HepG2 (cell line): ENCODE data around the gene LAMA5. TPM values are rescaled to one million over a fixed set of nuclear protein-coding genes. Genes with fewer than 3 reads are reported as not detected.

ENCODE experiments used
- ATAC-seq: fragments of 200-7000 bp; cut with Tn5 transposase; 3 replicates; pipeline ENCODE4 v1.9.1; 2020; ENCODE audit warnings: mild to moderate bottlenecking, moderate library complexity
- BruUV-seq: library from RNA; stranded (reverse); fragments of 400-500 nt; replicated peaks from 2 replicates; lab custom pipeline; 2021; lab: Mats Ljungman, UMichigan
- CTCF ChIA-PET: fragments of 300-600 bp; formaldehyde crosslinking; extraction: SDS; loops from one replicate; lab custom pipeline; 2021; ENCODE audit warnings: low total read pairs, inconsistent platforms, low intra/inter-chr PET ratio; lab: Yijun Ruan, JAX
- POLR2A ChIA-PET: fragments of 350-600 bp; sonication (Branson Sonifier 250); formaldehyde crosslinking; loops from one replicate; lab custom pipeline; 2020; ENCODE audit warnings: antibody characterized with exemption, inconsistent platforms; lab: Yijun Ruan, JAX
- DNase-seq: peaks from one replicate; pipeline ENCODE4 v3.0.0-alpha.2; 2015; ENCODE audit warnings: low spot score
- FAIRE-seq: peaks from 3 replicates; lab custom pipeline; 2011; peaks lifted over from hg19 to GRCh38; lab: Jason Lieb, UNC
- H2AFZ ChIP-seq: one replicate; pipeline ENCODE4 v1.6.1; 2011; ENCODE audit warnings: low read length, inconsistent platforms
- H3K27ac ChIP-seq: fragments of 300-600 bp; 3 replicates; pipeline ENCODE4 v1.8.0; 2011; ENCODE audit warnings: mixed run types, mild to moderate bottlenecking, mixed read lengths, low read length, inconsistent platforms; ENCODE audit not compliant: insufficient read depth; ENCODE audit errors: extremely low read length
- H3K27me3 ChIP-seq, 2 experiments: fragments of 200-600 bp in 1 of 2; 2 replicates in 1 of 2; 3 replicates in 1 of 2; pipeline versions ENCODE4 v1.6.0 to v1.8.0; 2011; ENCODE audit warnings: low read length in 2 of 2, mild to moderate bottlenecking in 2 of 2, moderate library complexity in 2 of 2, inconsistent platforms in 1 of 2; ENCODE audit not compliant: insufficient read depth in 2 of 2, control insufficient read depth in 1 of 2
- H3K36me3 ChIP-seq, 2 experiments: fragments of 200-600 bp in 1 of 2; replicated peaks in 1 of 2; 2 replicates in 1 of 2; 3 replicates in 1 of 2; pipeline versions ENCODE4 v1.5.1 to v1.8.0; 2011; ENCODE audit warnings: low read length in 2 of 2, inconsistent platforms in 1 of 2; ENCODE audit not compliant: insufficient read depth in 2 of 2, control insufficient read depth in 1 of 2
- H3K4me1 ChIP-seq: 2 replicates; pipeline ENCODE4 v1.5.1; 2012; ENCODE audit warnings: low read length, inconsistent platforms; ENCODE audit not compliant: insufficient read depth
- H3K4me2 ChIP-seq: 2 replicates; pipeline ENCODE4 v1.6.0; 2011; ENCODE audit warnings: low read depth, low read length, inconsistent platforms
- H3K4me3 ChIP-seq, 3 experiments: fragments of 200-600 bp in 1 of 3; sonication (generic), shearing (Covaris generic) in 1 of 3; replicated peaks in 1 of 3; 2 replicates each; pipeline ENCODE4 v1.5.1; 2011 to 2016; ENCODE audit warnings: low read length in 3 of 3, inconsistent platforms in 2 of 3, low read depth in 2 of 3, mild to moderate bottlenecking in 2 of 3, control low read depth in 1 of 3, mixed read lengths in 1 of 3; ENCODE audit not compliant: insufficient read depth in 1 of 3
- H3K79me2 ChIP-seq: one replicate; pipeline ENCODE4 v1.6.1; 2011; ENCODE audit warnings: low read length, inconsistent platforms; ENCODE audit not compliant: insufficient read depth
- H3K9ac ChIP-seq: 2 replicates; pipeline ENCODE4 v1.6.0; 2011; ENCODE audit warnings: mild to moderate bottlenecking, low read depth, low read length, inconsistent platforms; ENCODE audit not compliant: insufficient read depth
- H3K9me3 ChIP-seq: 2 replicates; pipeline ENCODE4 v1.5.1; 2012; ENCODE audit warnings: mild to moderate bottlenecking, low read length
- H4K20me1 ChIP-seq: 2 replicates; pipeline ENCODE4 v1.6.0; 2011; ENCODE audit warnings: inconsistent platforms, mild to moderate bottlenecking, low read length, moderate library complexity; ENCODE audit not compliant: insufficient read depth
- AGO2 ChIP-seq: fragments of 200-400 bp; formaldehyde crosslinking; optimal IDR thresholded peaks from 2 replicates; pipeline ENCODE3; 2017; ENCODE audit warnings: mild to moderate bottlenecking, low read depth, low read length, moderate library complexity
- ARNT ChIP-seq: fragments of 450-650 bp; IDR thresholded peaks from 2 replicates; pipeline ENCODE4 v1.6.1; 2017
- DZIP1 ChIP-seq: sonication (generic); formaldehyde crosslinking; IDR thresholded peaks from 2 replicates; pipeline ENCODE4 v1.5.0; 2020; ENCODE audit warnings: mild to moderate bottlenecking, missing genetic modification reagents
- EEA1 ChIP-seq: sonication (generic); formaldehyde crosslinking; IDR thresholded peaks from 2 replicates; pipeline ENCODE4 v1.5.1; 2020; ENCODE audit warnings: mild to moderate bottlenecking, missing genetic modification reagents, borderline replicate concordance
- HIVEP1 ChIP-seq: sonication (generic); formaldehyde crosslinking; IDR thresholded peaks from 2 replicates; pipeline ENCODE4 v1.4.0; 2020; ENCODE audit warnings: mild to moderate bottlenecking, missing genetic modification reagents
- IKZF4 ChIP-seq: sonication (generic); formaldehyde crosslinking; IDR thresholded peaks from 2 replicates; pipeline ENCODE4 v1.5.1; 2020; ENCODE audit warnings: borderline replicate concordance, mild to moderate bottlenecking, low read depth, missing genetic modification reagents; ENCODE audit errors: not compliant biosample characterization
- POLR2A ChIP-seq, 2 experiments: IDR thresholded peaks; 2 replicates each; pipeline ENCODE4 v1.6.1; 2011; ENCODE audit warnings: low read depth in 2 of 2, low read length in 2 of 2, mild to moderate bottlenecking in 1 of 2, moderate library complexity in 1 of 2; ENCODE audit not compliant: insufficient read depth in 1 of 2
- RBM22 ChIP-seq: fragments of 200-400 bp; formaldehyde crosslinking; optimal IDR thresholded peaks from 2 replicates; pipeline ENCODE3; 2017; ENCODE audit warnings: mild to moderate bottlenecking, low read length, moderate library complexity
- RORA ChIP-seq: sonication (generic); formaldehyde crosslinking; IDR thresholded peaks from 2 replicates; pipeline ENCODE4 v1.5.0; 2020; ENCODE audit warnings: mild to moderate bottlenecking, missing genetic modification reagents, moderate library complexity
- SALL2 ChIP-seq: sonication (generic); formaldehyde crosslinking; IDR thresholded peaks from 2 replicates; pipeline ENCODE4 v1.8.1; 2023; ENCODE audit warnings: mild to moderate bottlenecking, missing genetic modification reagents, inconsistent platforms
- WGBS: methylation state at CpG from one replicate; pipeline ENCODE4 v1.1.6; 2017; ENCODE audit warnings: low lambda C conversion rate; 5-methylcytosine and 5-hydroxymethylcytosine counted together
- in situ Hi-C: cut with HindIII; loops from 2 replicates; pipeline ENCODE4 v1.10.0; 2017; ENCODE audit warnings: low pct_unique_long_range_greater_than_20kb; ENCODE audit not compliant: extremely low pct_ligation_motif_present
- intact Hi-C: fragments of 100-400 bp; cut with micrococcal nuclease; formaldehyde crosslinking; loops from one replicate; pipeline ENCODE4 v1.10.0; 2022; ENCODE audit not compliant: unreplicated experiment
- polyA plus RNA-seq, 8 experiments: library from polyadenylated mRNA; depleted of rRNA in 3 of 8; stranded (reverse) in 7 of 8; unstranded in 1 of 8; fragments of >200 nt; fragmentation: Illumina TruSeq in 4 of 8; extraction: Trizol in 4 of 8; gene quantifications; 2 replicates each; pipeline versions ENCODE4 v1.2.1 to v1.2.3, GENCODE V29; 2011 to 2016; ENCODE audit warnings: low read depth in 4 of 8, missing spikeins in 1 of 8, mixed read lengths in 1 of 8; ENCODE audit not compliant: insufficient read depth in 1 of 8
- total RNA-seq, 5 experiments: library from RNA; depleted of rRNA; stranded (reverse); fragments of >200 nt; fragmentation: Illumina TruSeq; extraction: Trizol; gene quantifications; 2 replicates each; pipeline ENCODE4 v1.2.3, GENCODE V29; 2016; ENCODE audit warnings: low read depth in 1 of 5
- TF ChIP-seq, protein P1 (sequence below): sonication (generic); formaldehyde crosslinking; IDR thresholded peaks from 2 replicates; pipeline ENCODE4 v1.5.0; 2020; ENCODE audit warnings: mild to moderate bottlenecking, missing genetic modification reagents
- TF ChIP-seq, protein P2 (sequence below): sonication (generic); formaldehyde crosslinking; IDR thresholded peaks from 2 replicates; pipeline ENCODE4 v1.4.0; 2020; ENCODE audit warnings: missing genetic modification reagents
- TF ChIP-seq, protein P3 (sequence below): sonication (generic); formaldehyde crosslinking; IDR thresholded peaks from 2 replicates; pipeline ENCODE4 v1.4.0; 2020; ENCODE audit warnings: mild to moderate bottlenecking, low read depth, missing genetic modification reagents

LAMA5 gene
- total and polyA plus RNA-seq, 2 of the 13 experiments (the other 11 are each of a cell fraction or from before 2014, with no cell fraction given), result 21.0 to 44.7 TPM

- TF ChIP-seq, protein P1, sequence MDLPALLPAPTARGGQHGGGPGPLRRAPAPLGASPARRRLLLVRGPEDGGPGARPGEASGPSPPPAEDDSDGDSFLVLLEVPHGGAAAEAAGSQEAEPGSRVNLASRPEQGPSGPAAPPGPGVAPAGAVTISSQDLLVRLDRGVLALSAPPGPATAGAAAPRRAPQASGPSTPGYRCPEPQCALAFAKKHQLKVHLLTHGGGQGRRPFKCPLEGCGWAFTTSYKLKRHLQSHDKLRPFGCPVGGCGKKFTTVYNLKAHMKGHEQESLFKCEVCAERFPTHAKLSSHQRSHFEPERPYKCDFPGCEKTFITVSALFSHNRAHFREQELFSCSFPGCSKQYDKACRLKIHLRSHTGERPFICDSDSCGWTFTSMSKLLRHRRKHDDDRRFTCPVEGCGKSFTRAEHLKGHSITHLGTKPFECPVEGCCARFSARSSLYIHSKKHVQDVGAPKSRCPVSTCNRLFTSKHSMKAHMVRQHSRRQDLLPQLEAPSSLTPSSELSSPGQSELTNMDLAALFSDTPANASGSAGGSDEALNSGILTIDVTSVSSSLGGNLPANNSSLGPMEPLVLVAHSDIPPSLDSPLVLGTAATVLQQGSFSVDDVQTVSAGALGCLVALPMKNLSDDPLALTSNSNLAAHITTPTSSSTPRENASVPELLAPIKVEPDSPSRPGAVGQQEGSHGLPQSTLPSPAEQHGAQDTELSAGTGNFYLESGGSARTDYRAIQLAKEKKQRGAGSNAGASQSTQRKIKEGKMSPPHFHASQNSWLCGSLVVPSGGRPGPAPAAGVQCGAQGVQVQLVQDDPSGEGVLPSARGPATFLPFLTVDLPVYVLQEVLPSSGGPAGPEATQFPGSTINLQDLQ (CRISPR knock-in tag), result no peak
- TF ChIP-seq, protein P2, sequence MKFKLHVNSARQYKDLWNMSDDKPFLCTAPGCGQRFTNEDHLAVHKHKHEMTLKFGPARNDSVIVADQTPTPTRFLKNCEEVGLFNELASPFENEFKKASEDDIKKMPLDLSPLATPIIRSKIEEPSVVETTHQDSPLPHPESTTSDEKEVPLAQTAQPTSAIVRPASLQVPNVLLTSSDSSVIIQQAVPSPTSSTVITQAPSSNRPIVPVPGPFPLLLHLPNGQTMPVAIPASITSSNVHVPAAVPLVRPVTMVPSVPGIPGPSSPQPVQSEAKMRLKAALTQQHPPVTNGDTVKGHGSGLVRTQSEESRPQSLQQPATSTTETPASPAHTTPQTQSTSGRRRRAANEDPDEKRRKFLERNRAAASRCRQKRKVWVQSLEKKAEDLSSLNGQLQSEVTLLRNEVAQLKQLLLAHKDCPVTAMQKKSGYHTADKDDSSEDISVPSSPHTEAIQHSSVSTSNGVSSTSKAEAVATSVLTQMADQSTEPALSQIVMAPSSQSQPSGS (CRISPR knock-in tag), result no peak
- TF ChIP-seq RORA (CRISPR knock-in tag), result 0 out of 2 replicates have a peak, but pooled peaks have one; percentile 50
These were observed 65.9 kb downstream of the LAMA5 start (continued) for GRCh38 chr20:62301111-62301668.

DNA sequence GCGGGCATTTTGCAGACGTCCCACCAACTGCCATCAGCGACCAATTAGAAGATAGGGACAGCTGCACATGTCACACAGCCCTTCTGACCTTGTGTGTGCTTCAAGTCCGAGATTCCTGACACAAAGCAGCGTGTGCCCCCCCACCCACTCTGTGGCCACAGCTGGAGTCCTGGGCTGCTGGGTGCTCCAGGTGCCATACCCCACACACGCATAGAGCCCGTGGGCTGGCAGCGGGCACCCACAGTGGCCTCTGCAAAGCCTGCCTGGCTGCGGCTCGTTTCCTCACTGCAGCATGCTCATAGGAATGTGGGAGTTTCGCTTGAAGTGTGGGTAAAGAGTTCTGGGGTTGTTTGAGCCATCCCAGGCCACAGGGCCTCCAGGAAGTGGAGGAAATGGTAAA, 66.8 kb downstream of the LAMA5 start:
- no peaks in the 10 kb centered on the region for H3K9me3 ChIP-seq
- ChIA-PET CTCF (interaction anchor here (1.4 to 6.1 kb wide), 4 partner anchors 68 to 196 kb away, joined by 4 to 73 read pairs (median 34); no protein-coding TSS in a partner anchor), POLR2A (interaction anchor here (1.4 to 2.3 kb wide), 4 partner anchors 68 to 86 kb away, joined by 5 to 17 read pairs (median 6); partner anchors contain the start of gene RPS21)
- H3K79me2 ChIP-seq, result peaks cover 23% of the 10 kb centered on the region
- H3K9ac ChIP-seq, result no peak overlapping the region
- no peak overlapping the region for H3K4me3 ChIP-seq
- no peak overlapping the region for H3K4me2 ChIP-seq
- WGBS, result 84% methylated on average over 11 of the region's 11 CpGs
- peaks cover 7 to 17% of the 10 kb centered on the region in 2 experiments for H3K36me3 ChIP-seq
- H2AFZ ChIP-seq, result no peak overlapping the region
- peak overlapping the region; percentile 20 for H3K27ac ChIP-seq
- no peaks in the 10 kb centered on the region; a peak in 1 of 5 replicates for H3K27me3 ChIP-seq
- DNase-seq, result no peak
- H4K20me1 ChIP-seq, result peaks cover 20% of the 10 kb centered on the region
- no TSS peak for BruUV-seq
- FAIRE-seq, result no peak
- no peak for ATAC-seq
- intact Hi-C loops (no loop called here), in situ Hi-C loops (loop anchor here (5.0 kb wide), 1 partner anchor 67 kb away; the partner anchor contains the start of gene LAMA5)
- peaks cover 44% of the 10 kb centered on the region for H3K4me1 ChIP-seq
- TF ChIP-seq HIVEP1 (CRISPR knock-in tag) (0 out of 2 replicates have a peak, but pooled peaks have one; percentile 41), ARNT (no peak), IKZF4 (CRISPR knock-in tag) (no peak), DZIP1 (CRISPR knock-in tag) (0 out of 2 replicates have a peak, but pooled peaks have one; percentile 19), POLR2A (IDR thresholded peaks at IDR 0.05; ENCODE audit: insufficient read depth in 1 of 2, low read depth in 2 of 2, low read length in 2 of 2) (0 out of 4 replicates have a peak, but pooled peaks of 1 of the 2 experiments have one; percentile 3), AGO2 (peak; percentile 84), RBM22 (peak; percentile 73), SALL2 (CRISPR knock-in tag) (no peak), EEA1 (0 out of 2 replicates have a peak, but pooled peaks have one; percentile 34)
- TF ChIP-seq, protein P3, sequence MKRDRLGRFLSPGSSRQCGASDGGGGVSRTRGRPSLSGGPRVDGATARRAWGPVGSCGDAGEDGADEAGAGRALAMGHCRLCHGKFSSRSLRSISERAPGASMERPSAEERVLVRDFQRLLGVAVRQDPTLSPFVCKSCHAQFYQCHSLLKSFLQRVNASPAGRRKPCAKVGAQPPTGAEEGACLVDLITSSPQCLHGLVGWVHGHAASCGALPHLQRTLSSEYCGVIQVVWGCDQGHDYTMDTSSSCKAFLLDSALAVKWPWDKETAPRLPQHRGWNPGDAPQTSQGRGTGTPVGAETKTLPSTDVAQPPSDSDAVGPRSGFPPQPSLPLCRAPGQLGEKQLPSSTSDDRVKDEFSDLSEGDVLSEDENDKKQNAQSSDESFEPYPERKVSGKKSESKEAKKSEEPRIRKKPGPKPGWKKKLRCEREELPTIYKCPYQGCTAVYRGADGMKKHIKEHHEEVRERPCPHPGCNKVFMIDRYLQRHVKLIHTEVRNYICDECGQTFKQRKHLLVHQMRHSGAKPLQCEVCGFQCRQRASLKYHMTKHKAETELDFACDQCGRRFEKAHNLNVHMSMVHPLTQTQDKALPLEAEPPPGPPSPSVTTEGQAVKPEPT (CRISPR knock-in tag), result 0 out of 2 replicates have a peak, but pooled peaks have one; percentile 29
